ENCODE results near the gene VRK1.

VRK1 gene

GRCh38 chr14:96926001-96926400 is 128.8 kb downstream of the VRK1 start:
- DNase-seq, result no peak

GRCh38 chr14:96928779-96929380 is 131.7 kb downstream of the VRK1 start:
- DNase-seq, result no peak

GRCh38 chr14:96929950-96930349 is 132.8 kb downstream of the VRK1 start:
- DNase-seq, result no peak

DNA sequence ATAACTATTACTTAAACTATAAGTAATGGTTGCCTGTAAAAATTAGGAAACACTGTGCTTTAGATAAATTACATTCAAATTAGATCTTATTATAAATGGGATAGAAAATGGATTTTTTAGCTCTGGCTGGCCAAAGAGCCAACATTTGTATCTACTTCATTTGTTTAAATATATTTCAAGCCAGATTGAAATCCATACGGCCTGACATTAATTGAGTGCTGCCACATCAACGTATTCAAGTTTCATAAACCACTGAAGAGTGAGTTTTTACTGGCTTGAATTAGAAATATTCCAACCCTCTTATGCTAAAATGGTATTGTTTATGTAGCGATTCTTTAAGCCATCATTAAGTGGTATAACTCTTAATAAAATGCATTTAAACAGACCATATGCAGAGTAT is 133.3 kb downstream of the VRK1 start:
- no peak for DNase-seq
